HepG2 (cell line): ENCODE data around the gene MEAK7. TPM values are rescaled to one million over a fixed set of nuclear protein-coding genes. Genes with fewer than 3 reads are reported as not detected.
A peak's percentile ranks its signal among the peaks of the same experiment; 100 is the strongest.

ENCODE experiments used
- ATAC-seq: fragments of 200-7000 bp; cut with Tn5 transposase; 3 replicates; pipeline ENCODE4 v1.9.1; 2020; ENCODE audit warnings: mild to moderate bottlenecking, moderate library complexity
- BruUV-seq: library from RNA; stranded (reverse); fragments of 400-500 nt; replicated peaks from 2 replicates; lab custom pipeline; 2021; lab: Mats Ljungman, UMichigan
- CTCF ChIA-PET: fragments of 300-600 bp; formaldehyde crosslinking; extraction: SDS; loops from one replicate; lab custom pipeline; 2021; ENCODE audit warnings: low total read pairs, inconsistent platforms, low intra/inter-chr PET ratio; lab: Yijun Ruan, JAX
- POLR2A ChIA-PET: fragments of 350-600 bp; sonication (Branson Sonifier 250); formaldehyde crosslinking; loops from one replicate; lab custom pipeline; 2020; ENCODE audit warnings: antibody characterized with exemption, inconsistent platforms; lab: Yijun Ruan, JAX
- DNase-seq: peaks from one replicate; pipeline ENCODE4 v3.0.0-alpha.2; 2015; ENCODE audit warnings: low spot score
- FAIRE-seq: peaks from 3 replicates; lab custom pipeline; 2011; peaks lifted over from hg19 to GRCh38; lab: Jason Lieb, UNC
- H2AFZ ChIP-seq: one replicate; pipeline ENCODE4 v1.6.1; 2011; ENCODE audit warnings: low read length, inconsistent platforms
- H3K27ac ChIP-seq: fragments of 300-600 bp; 3 replicates; pipeline ENCODE4 v1.8.0; 2011; ENCODE audit warnings: mixed run types, mild to moderate bottlenecking, mixed read lengths, low read length, inconsistent platforms; ENCODE audit not compliant: insufficient read depth; ENCODE audit errors: extremely low read length
- H3K27me3 ChIP-seq, 2 experiments: fragments of 200-600 bp in 1 of 2; 2 replicates in 1 of 2; 3 replicates in 1 of 2; pipeline versions ENCODE4 v1.6.0 to v1.8.0; 2011; ENCODE audit warnings: low read length in 2 of 2, mild to moderate bottlenecking in 2 of 2, moderate library complexity in 2 of 2, inconsistent platforms in 1 of 2; ENCODE audit not compliant: insufficient read depth in 2 of 2, control insufficient read depth in 1 of 2
- H3K36me3 ChIP-seq, 2 experiments: fragments of 200-600 bp in 1 of 2; replicated peaks in 1 of 2; 2 replicates in 1 of 2; 3 replicates in 1 of 2; pipeline versions ENCODE4 v1.5.1 to v1.8.0; 2011; ENCODE audit warnings: low read length in 2 of 2, inconsistent platforms in 1 of 2; ENCODE audit not compliant: insufficient read depth in 2 of 2, control insufficient read depth in 1 of 2
- H3K4me1 ChIP-seq: 2 replicates; pipeline ENCODE4 v1.5.1; 2012; ENCODE audit warnings: low read length, inconsistent platforms; ENCODE audit not compliant: insufficient read depth
- H3K4me2 ChIP-seq: 2 replicates; pipeline ENCODE4 v1.6.0; 2011; ENCODE audit warnings: low read depth, low read length, inconsistent platforms
- H3K4me3 ChIP-seq, 3 experiments: fragments of 200-600 bp in 1 of 3; sonication (generic), shearing (Covaris generic) in 1 of 3; replicated peaks in 1 of 3; 2 replicates each; pipeline ENCODE4 v1.5.1; 2011 to 2016; ENCODE audit warnings: low read length in 3 of 3, inconsistent platforms in 2 of 3, low read depth in 2 of 3, mild to moderate bottlenecking in 2 of 3, control low read depth in 1 of 3, mixed read lengths in 1 of 3; ENCODE audit not compliant: insufficient read depth in 1 of 3
- H3K79me2 ChIP-seq: one replicate; pipeline ENCODE4 v1.6.1; 2011; ENCODE audit warnings: low read length, inconsistent platforms; ENCODE audit not compliant: insufficient read depth
- H3K9ac ChIP-seq: 2 replicates; pipeline ENCODE4 v1.6.0; 2011; ENCODE audit warnings: mild to moderate bottlenecking, low read depth, low read length, inconsistent platforms; ENCODE audit not compliant: insufficient read depth
- H3K9me3 ChIP-seq: 2 replicates; pipeline ENCODE4 v1.5.1; 2012; ENCODE audit warnings: mild to moderate bottlenecking, low read length
- H4K20me1 ChIP-seq: 2 replicates; pipeline ENCODE4 v1.6.0; 2011; ENCODE audit warnings: inconsistent platforms, mild to moderate bottlenecking, low read length, moderate library complexity; ENCODE audit not compliant: insufficient read depth
- AGO1 ChIP-seq: fragments of 200-400 bp; formaldehyde crosslinking; IDR thresholded peaks from 2 replicates; pipeline ENCODE4 v1.6.1; 2017; ENCODE audit warnings: mild to moderate bottlenecking, low read depth, low read length, moderate library complexity; ENCODE audit not compliant: poor library complexity, severe bottlenecking
- CEBPB ChIP-seq: IDR thresholded peaks from 2 replicates; pipeline ENCODE4 v1.6.1; 2011; ENCODE audit warnings: low read depth, low read length, improper control_type of control experiment, borderline replicate concordance
- GABPB1 ChIP-seq: IDR thresholded peaks from 2 replicates; pipeline ENCODE4 v1.6.1; 2016; ENCODE audit warnings: mild to moderate bottlenecking, missing genetic modification reagents, moderate library complexity, missing compliant biosample characterization
- GPN1 ChIP-seq: sonication (generic); formaldehyde crosslinking; IDR thresholded peaks from 2 replicates; pipeline ENCODE4 v1.5.1; 2020; ENCODE audit warnings: missing genetic modification reagents, borderline replicate concordance
- HOXA3 ChIP-seq: sonication (generic); formaldehyde crosslinking; IDR thresholded peaks from 2 replicates; pipeline ENCODE4 v1.5.0; 2020; ENCODE audit warnings: missing genetic modification reagents
- SP140L ChIP-seq: sonication (generic); formaldehyde crosslinking; IDR thresholded peaks from 2 replicates; pipeline ENCODE4 v1.4.0; 2020; ENCODE audit warnings: missing genetic modification reagents, borderline replicate concordance
- ZKSCAN5 ChIP-seq: sonication (generic); formaldehyde crosslinking; IDR thresholded peaks from 2 replicates; pipeline ENCODE4 v1.5.1; 2020; ENCODE audit warnings: mild to moderate bottlenecking, missing genetic modification reagents
- ZNF737 ChIP-seq: sonication (generic); formaldehyde crosslinking; IDR thresholded peaks from 2 replicates; pipeline ENCODE4 v1.5.0; 2020; ENCODE audit warnings: missing genetic modification reagents, mild to moderate bottlenecking, borderline replicate concordance
- ZNF768 ChIP-seq: sonication (generic); formaldehyde crosslinking; IDR thresholded peaks from 2 replicates; pipeline ENCODE4 v1.4.0; 2020; ENCODE audit warnings: missing genetic modification reagents
- ZNF772 ChIP-seq: sonication (generic); formaldehyde crosslinking; IDR thresholded peaks from 2 replicates; pipeline ENCODE4 v1.5.0; 2020; ENCODE audit warnings: mild to moderate bottlenecking, missing genetic modification reagents
- ZNF781 ChIP-seq: sonication (generic); formaldehyde crosslinking; IDR thresholded peaks from 2 replicates; pipeline ENCODE4 v1.5.1; 2020; ENCODE audit warnings: borderline replicate concordance, mild to moderate bottlenecking, missing genetic modification reagents; ENCODE audit errors: not compliant biosample characterization
- WGBS: methylation state at CpG from one replicate; pipeline ENCODE4 v1.1.6; 2017; ENCODE audit warnings: low lambda C conversion rate; 5-methylcytosine and 5-hydroxymethylcytosine counted together
- in situ Hi-C: cut with HindIII; loops from 2 replicates; pipeline ENCODE4 v1.10.0; 2017; ENCODE audit warnings: low pct_unique_long_range_greater_than_20kb; ENCODE audit not compliant: extremely low pct_ligation_motif_present
- intact Hi-C: fragments of 100-400 bp; cut with micrococcal nuclease; formaldehyde crosslinking; loops from one replicate; pipeline ENCODE4 v1.10.0; 2022; ENCODE audit not compliant: unreplicated experiment
- polyA plus RNA-seq, 8 experiments: library from polyadenylated mRNA; depleted of rRNA in 3 of 8; stranded (reverse) in 7 of 8; unstranded in 1 of 8; fragments of >200 nt; fragmentation: Illumina TruSeq in 4 of 8; extraction: Trizol in 4 of 8; gene quantifications; 2 replicates each; pipeline versions ENCODE4 v1.2.1 to v1.2.3, GENCODE V29; 2011 to 2016; ENCODE audit warnings: low read depth in 4 of 8, missing spikeins in 1 of 8, mixed read lengths in 1 of 8; ENCODE audit not compliant: insufficient read depth in 1 of 8
- total RNA-seq, 5 experiments: library from RNA; depleted of rRNA; stranded (reverse); fragments of >200 nt; fragmentation: Illumina TruSeq; extraction: Trizol; gene quantifications; 2 replicates each; pipeline ENCODE4 v1.2.3, GENCODE V29; 2016; ENCODE audit warnings: low read depth in 1 of 5
- TF ChIP-seq, protein P1 (sequence below): sonication (generic); formaldehyde crosslinking; IDR thresholded peaks from 2 replicates; pipeline ENCODE4 v1.4.0; 2020; ENCODE audit warnings: missing genetic modification reagents
- TF ChIP-seq, protein P2 (sequence below): sonication (generic); formaldehyde crosslinking; IDR thresholded peaks from 2 replicates; pipeline ENCODE4 v1.8.0; 2022; ENCODE audit warnings: mild to moderate bottlenecking, missing genetic modification reagents, moderate library complexity
- TF ChIP-seq, protein P3 (sequence below): sonication (generic); formaldehyde crosslinking; IDR thresholded peaks from 2 replicates; pipeline ENCODE4 v1.8.0; 2022; ENCODE audit warnings: mild to moderate bottlenecking, missing genetic modification reagents; ENCODE audit not compliant: insufficient replicate concordance
- TF ChIP-seq, protein P4 (sequence below): sonication (generic); formaldehyde crosslinking; IDR thresholded peaks from 2 replicates; pipeline ENCODE4 v1.4.0; 2020; ENCODE audit warnings: missing genetic modification reagents, low read depth, mild to moderate bottlenecking, borderline replicate concordance

Gene MEAK7
- total and polyA plus RNA-seq, 2 of the 13 experiments (the other 11 are each of a cell fraction or from before 2014, with no cell fraction given), result 11.8 to 14.7 TPM

DNA sequence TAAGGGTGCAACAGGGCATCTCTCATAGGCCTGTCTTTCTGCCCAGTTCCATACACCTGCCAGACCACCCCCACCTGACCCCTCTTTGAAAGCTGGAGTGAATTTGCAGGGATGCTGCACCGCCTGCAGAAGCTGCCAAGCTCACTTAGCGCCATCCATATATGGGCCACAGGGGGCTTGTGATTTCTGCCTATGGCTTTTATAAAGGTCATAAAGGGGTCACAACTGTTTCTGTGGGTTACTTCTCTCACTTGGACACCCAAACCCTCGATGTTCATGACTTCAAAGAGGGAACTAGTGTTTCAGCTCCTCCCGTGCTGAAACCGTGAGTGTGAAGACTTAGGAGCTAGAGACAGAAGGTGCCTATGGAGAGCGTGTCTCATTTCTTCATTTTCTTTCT lies 23.9 kb upstream of the MEAK7 start (continued):
- no peak for TF ChIP-seq AGO1

DNA sequence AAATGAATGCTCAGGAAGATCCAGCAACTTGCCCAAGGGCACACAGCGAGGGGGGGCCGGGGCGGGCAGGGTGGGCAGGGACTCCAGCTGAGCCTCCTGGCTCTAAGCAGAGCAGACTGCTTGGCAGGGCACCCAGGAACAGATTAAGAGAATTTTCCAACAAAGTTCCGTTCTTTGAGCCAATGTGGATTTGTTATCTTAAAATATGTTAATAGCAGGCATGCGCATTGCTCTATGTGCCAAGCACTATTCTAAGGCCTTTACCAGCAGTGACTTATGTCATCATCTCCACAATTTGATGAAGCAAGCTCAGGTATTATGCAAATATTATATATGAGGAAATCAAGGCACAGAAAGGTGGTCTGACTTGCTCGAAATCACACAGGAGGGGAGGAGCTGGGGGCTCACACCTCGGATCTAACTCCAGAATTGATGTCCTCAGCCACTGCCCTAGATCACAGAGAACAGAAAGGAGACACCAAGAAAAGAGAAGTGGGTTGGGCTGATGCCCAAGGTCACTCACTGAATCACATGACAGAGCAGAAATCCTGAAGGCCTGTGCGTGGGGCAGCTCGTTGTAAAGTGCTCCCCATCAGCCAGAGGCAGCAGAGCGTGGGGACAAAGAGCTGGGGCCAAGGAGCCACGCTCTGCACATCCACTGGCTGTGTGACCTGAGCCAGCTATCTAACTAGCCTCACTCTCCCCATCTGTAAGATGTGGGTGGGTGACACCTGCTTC lies 23.2 kb upstream of the MEAK7 start:
- no peaks in the 10 kb centered on the region for H3K9me3 ChIP-seq
- H4K20me1 ChIP-seq, result no peaks in the 10 kb centered on the region
- ATAC-seq, result no peak
- no peaks in the 10 kb centered on the region; a peak in 2 of 5 replicates for H3K27me3 ChIP-seq
- H3K9ac ChIP-seq, result no peak overlapping the region
- no peak overlapping the region for H3K4me3 ChIP-seq
- no TSS peak for BruUV-seq
- no peak overlapping the region for H2AFZ ChIP-seq
- WGBS, result 54% methylated on average over 11 of the region's 11 CpGs
- intact Hi-C loops, result no loop called here
- no peaks in the 10 kb centered on the region for H3K4me1 ChIP-seq
- DNase-seq, result no peak
- no peaks in the 10 kb centered on the region for H3K79me2 ChIP-seq
- H3K27ac ChIP-seq, result no peak overlapping the region
- ChIA-PET POLR2A (no interaction called here), CTCF (no interaction called here)
- H3K36me3 ChIP-seq, result no peaks in the 10 kb centered on the region
- in situ Hi-C loops, result no loop called here
- no peak overlapping the region for H3K4me2 ChIP-seq
- TF ChIP-seq ZNF772 (CRISPR knock-in tag) (no peak), HOXA3 (no peak), CEBPB (0 out of 2 replicates have a peak, but pooled peaks have one; percentile 3), GABPB1 (CRISPR knock-in tag) (no peak), ZKSCAN5 (CRISPR knock-in tag) (no peak), GPN1 (CRISPR knock-in tag) (no peak), SP140L (no peak), ZNF768 (CRISPR knock-in tag) (0 out of 2 replicates have a peak, but pooled peaks have one; percentile 24), ZNF781 (CRISPR knock-in tag) (no peak), ZNF737 (CRISPR knock-in tag) (no peak)
- TF ChIP-seq, protein P1, sequence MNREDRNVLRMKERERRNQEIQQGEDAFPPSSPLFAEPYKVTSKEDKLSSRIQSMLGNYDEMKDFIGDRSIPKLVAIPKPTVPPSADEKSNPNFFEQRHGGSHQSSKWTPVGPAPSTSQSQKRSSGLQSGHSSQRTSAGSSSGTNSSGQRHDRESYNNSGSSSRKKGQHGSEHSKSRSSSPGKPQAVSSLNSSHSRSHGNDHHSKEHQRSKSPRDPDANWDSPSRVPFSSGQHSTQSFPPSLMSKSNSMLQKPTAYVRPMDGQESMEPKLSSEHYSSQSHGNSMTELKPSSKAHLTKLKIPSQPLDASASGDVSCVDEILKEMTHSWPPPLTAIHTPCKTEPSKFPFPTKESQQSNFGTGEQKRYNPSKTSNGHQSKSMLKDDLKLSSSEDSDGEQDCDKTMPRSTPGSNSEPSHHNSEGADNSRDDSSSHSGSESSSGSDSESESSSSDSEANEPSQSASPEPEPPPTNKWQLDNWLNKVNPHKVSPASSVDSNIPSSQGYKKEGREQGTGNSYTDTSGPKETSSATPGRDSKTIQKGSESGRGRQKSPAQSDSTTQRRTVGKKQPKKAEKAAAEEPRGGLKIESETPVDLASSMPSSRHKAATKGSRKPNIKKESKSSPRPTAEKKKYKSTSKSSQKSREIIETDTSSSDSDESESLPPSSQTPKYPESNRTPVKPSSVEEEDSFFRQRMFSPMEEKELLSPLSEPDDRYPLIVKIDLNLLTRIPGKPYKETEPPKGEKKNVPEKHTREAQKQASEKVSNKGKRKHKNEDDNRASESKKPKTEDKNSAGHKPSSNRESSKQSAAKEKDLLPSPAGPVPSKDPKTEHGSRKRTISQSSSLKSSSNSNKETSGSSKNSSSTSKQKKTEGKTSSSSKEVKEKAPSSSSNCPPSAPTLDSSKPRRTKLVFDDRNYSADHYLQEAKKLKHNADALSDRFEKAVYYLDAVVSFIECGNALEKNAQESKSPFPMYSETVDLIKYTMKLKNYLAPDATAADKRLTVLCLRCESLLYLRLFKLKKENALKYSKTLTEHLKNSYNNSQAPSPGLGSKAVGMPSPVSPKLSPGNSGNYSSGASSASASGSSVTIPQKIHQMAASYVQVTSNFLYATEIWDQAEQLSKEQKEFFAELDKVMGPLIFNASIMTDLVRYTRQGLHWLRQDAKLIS, result no peak
- TF ChIP-seq, protein P2, sequence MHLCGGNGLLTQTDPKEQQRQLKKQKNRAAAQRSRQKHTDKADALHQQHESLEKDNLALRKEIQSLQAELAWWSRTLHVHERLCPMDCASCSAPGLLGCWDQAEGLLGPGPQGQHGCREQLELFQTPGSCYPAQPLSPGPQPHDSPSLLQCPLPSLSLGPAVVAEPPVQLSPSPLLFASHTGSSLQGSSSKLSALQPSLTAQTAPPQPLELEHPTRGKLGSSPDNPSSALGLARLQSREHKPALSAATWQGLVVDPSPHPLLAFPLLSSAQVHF (CRISPR knock-in tag), result no peak
- TF ChIP-seq, protein P3, sequence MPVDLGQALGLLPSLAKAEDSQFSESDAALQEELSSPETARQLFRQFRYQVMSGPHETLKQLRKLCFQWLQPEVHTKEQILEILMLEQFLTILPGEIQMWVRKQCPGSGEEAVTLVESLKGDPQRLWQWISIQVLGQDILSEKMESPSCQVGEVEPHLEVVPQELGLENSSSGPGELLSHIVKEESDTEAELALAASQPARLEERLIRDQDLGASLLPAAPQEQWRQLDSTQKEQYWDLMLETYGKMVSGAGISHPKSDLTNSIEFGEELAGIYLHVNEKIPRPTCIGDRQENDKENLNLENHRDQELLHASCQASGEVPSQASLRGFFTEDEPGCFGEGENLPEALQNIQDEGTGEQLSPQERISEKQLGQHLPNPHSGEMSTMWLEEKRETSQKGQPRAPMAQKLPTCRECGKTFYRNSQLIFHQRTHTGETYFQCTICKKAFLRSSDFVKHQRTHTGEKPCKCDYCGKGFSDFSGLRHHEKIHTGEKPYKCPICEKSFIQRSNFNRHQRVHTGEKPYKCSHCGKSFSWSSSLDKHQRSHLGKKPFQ, result no peak
- TF ChIP-seq, protein P4, sequence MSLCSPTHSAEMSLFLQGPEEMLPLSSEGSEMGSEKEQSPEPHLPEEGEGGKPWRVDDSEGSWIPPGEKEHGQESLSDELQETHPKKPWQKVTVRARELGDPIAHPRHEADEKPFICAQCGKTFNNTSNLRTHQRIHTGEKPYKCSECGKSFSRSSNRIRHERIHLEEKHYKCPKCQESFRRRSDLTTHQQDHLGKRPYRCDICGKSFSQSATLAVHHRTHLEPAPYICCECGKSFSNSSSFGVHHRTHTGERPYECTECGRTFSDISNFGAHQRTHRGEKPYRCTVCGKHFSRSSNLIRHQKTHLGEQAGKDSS, result peak; percentile 70; the same call in 1 of the 2 replicates
- FAIRE-seq, result no peak
